Nephron (organoid): ENCODE data around the gene OR10R2.

ENCODE experiments used
- H3K27ac Mint-ChIP-seq, 3 experiments: 2 replicates each; pipeline ENCODE4 v1.8.0; 2020; ENCODE audit warnings: mixed read lengths in 3 of 3, mild to moderate bottlenecking in 2 of 3, moderate library complexity in 1 of 3
- H3K27me3 Mint-ChIP-seq: 2 replicates; pipeline ENCODE4 v1.8.0; 2021; ENCODE audit warnings: low read depth, mild to moderate bottlenecking, moderate library complexity, mixed read lengths
- H3K36me3 Mint-ChIP-seq: 2 replicates; pipeline ENCODE4 v1.8.0; 2020; ENCODE audit warnings: low read depth, mixed read lengths
- H3K4me1 Mint-ChIP-seq: 2 replicates; pipeline ENCODE4 v1.8.0; 2020; ENCODE audit warnings: mixed read lengths
- H3K4me3 Mint-ChIP-seq, 3 experiments: 2 replicates each; pipeline ENCODE4 v1.8.0; 2020; ENCODE audit warnings: mild to moderate bottlenecking in 3 of 3, mixed read lengths in 3 of 3, moderate library complexity in 2 of 3
- H3K9me3 Mint-ChIP-seq: 2 replicates; pipeline ENCODE4 v1.8.0; 2020; ENCODE audit warnings: mixed read lengths
- TF ChIP-seq, protein P1 (sequence below), 3 experiments: fragments of 200-600 bp; sonication (generic); IDR thresholded peaks; one replicate each; pipeline ENCODE4 v1.5.0; 2021; ENCODE audit warnings: antibody characterized with exemption in 3 of 3; ENCODE audit not compliant: unreplicated experiment in 3 of 3

Gene OR10R2

DNA sequence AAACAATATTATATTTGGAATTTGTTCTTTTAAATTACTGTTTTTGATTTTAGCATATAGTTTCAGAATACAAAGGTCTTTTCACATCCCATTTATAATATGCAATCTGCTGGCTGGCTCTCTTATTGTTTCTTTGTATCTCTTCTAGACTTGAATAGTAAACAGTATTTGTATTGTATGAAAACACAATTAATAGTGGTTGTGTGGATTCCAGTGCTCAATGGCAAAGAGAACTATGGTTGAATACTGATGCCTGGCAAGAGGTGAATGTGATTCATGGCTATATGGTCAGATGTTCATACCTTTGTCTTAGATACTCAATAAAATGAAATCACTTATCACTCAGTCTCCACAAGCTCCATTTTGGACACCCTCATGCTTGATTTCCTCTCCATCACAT, 44.9 kb downstream of the OR10R2 start:
- Mint-ChIP-seq H3K36me3 (no peaks in the 10 kb centered on the region), H3K9me3 (no peaks in the 10 kb centered on the region), H3K27ac (no peak overlapping the region), H3K4me3 (no peak overlapping the region), H3K27me3 (no peaks in the 10 kb centered on the region), H3K4me1 (peaks cover 8% of the 10 kb centered on the region)
- TF ChIP-seq, protein P1, sequence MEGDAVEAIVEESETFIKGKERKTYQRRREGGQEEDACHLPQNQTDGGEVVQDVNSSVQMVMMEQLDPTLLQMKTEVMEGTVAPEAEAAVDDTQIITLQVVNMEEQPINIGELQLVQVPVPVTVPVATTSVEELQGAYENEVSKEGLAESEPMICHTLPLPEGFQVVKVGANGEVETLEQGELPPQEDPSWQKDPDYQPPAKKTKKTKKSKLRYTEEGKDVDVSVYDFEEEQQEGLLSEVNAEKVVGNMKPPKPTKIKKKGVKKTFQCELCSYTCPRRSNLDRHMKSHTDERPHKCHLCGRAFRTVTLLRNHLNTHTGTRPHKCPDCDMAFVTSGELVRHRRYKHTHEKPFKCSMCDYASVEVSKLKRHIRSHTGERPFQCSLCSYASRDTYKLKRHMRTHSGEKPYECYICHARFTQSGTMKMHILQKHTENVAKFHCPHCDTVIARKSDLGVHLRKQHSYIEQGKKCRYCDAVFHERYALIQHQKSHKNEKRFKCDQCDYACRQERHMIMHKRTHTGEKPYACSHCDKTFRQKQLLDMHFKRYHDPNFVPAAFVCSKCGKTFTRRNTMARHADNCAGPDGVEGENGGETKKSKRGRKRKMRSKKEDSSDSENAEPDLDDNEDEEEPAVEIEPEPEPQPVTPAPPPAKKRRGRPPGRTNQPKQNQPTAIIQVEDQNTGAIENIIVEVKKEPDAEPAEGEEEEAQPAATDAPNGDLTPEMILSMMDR (IDR thresholded peaks at IDR 0.05; ENCODE audit: unreplicated experiment in 3 of 3): no peak

DNA sequence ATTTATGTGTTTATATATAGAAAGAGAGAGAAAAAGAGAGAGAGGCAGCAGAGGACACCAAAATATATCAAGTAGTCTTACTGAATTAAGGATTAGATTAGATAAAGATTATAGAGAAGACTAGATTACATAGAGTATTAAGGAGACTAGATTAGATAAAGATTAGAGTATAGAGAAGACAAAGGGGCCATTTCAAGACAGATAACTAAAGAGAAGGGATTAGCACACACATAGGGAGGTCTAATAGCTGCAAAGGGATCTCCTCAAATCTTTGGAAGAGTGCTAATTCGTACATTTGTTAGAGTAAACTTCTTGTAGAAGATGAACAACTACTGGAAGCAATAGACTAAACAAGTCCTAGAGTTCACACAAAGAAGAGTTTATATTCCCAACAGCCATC, 48.0 kb downstream of the OR10R2 start:
- TF ChIP-seq, protein P1 (IDR thresholded peaks at IDR 0.05; ENCODE audit: unreplicated experiment in 3 of 3): no peak
- Mint-ChIP-seq H3K9me3 (peaks cover 10% of the 10 kb centered on the region), H3K4me1 (peaks cover 8% of the 10 kb centered on the region), H3K4me3 (no peak overlapping the region), H3K27me3 (no peaks in the 10 kb centered on the region), H3K27ac (peak overlapping the region in 1 of 3 experiments; percentile 27), H3K36me3 (no peaks in the 10 kb centered on the region)

DNA sequence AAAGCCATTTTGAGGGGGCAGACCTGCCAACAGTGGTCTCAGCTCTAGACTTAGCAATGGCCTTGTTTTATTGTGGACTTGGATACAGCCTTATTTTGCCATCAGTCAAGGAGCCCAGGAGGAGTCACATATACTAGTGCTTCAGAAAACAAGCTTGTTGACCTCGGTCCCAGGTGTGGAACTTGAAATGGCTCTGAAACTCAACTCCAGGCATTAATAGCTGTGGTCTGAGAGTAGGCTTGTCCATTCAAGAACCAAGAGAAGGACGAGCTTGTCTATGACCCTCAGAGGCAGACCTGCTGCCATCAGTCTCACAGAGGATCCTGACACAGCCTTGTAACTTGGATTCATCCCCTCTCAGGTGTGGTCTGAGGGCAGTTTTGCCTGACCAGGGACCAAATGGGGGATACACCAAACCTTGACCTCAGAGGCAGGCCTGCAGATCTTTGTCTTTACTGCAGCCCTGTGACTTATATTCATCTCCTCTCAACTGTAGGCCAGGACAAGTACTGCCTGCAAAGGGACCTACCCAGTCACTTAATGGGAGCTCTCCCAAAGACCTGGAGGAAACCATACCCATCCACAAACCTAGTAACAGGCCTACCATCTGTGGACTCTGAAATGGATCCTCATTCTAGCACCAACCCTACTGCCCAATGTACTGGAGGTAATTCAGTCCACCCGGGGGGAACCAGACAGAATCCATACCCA, 49.1 kb downstream of the OR10R2 start:
- no peaks in the 10 kb centered on the region for H3K36me3 Mint-ChIP-seq
- H3K27me3 Mint-ChIP-seq: no peaks in the 10 kb centered on the region
- peaks cover 12% of the 10 kb centered on the region for H3K9me3 Mint-ChIP-seq
- H3K4me3 Mint-ChIP-seq: no peak overlapping the region
- TF ChIP-seq, protein P1 (IDR thresholded peaks at IDR 0.05; ENCODE audit: unreplicated experiment in 3 of 3): no peak
- no peak overlapping the region for H3K27ac Mint-ChIP-seq
- H3K4me1 Mint-ChIP-seq: peaks cover 8% of the 10 kb centered on the region

DNA sequence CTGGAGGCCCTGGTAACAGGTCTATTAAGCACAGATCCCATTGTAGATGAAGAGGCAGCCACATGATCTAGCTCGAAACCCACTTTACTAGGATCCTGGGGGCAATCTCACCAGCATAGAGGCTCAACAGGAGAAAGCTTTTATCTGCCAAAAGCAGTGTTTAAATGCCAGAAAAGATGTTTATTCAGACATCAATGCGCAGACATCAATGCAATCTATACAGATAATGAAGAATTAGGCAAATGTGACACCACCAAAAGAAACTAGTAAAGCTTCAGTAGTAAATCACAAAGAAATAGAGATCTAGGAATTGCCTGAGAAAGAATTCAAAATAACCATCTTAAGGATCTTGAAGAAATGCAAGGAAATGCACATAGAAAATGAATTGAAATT, 49.6 kb downstream of the OR10R2 start:
- Mint-ChIP-seq H3K36me3 (no peaks in the 10 kb centered on the region), H3K27me3 (no peaks in the 10 kb centered on the region)

DNA sequence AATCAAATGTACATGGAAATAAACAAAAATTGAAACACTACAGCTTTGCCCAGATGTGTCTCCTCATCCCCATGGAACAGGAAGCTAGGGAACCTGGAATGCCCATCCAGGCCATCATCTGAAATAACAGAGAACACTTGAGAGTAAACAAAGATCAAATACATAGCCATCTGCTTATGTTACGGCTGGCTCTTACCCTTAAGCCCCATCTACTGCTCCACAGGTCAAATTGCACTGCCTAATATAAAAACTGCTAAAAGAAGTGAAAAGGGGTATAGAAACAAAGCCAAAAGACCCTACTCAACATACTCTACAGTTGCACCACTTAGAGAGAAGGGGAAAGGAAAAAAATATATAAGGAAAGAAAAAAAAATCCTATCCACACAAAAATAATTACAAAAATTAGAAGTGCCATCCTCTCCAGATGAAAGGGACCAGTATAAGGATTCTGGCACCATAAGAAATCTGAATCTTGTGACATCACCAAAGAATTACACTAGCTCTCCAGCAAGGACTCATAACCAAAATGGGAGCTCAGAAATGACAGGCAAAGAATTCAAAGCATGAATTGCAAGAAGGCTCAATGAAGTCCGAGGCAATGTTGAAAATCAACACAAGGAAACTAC, 55.3 kb downstream of the OR10R2 start:
- Mint-ChIP-seq H3K27me3 (no peaks in the 10 kb centered on the region), H3K27ac (no peak overlapping the region)

More for the DNA sequence above, 49.6 kb downstream of the OR10R2 start:
- Mint-ChIP-seq H3K4me1 (peaks cover 8% of the 10 kb centered on the region), H3K4me3 (no peak overlapping the region), H3K27ac (no peak overlapping the region), H3K9me3 (peaks cover 18% of the 10 kb centered on the region)
- TF ChIP-seq, protein P1 (IDR thresholded peaks at IDR 0.05; ENCODE audit: unreplicated experiment in 3 of 3): no peak

More for the DNA sequence above, 55.3 kb downstream of the OR10R2 start:
- TF ChIP-seq, protein P1 (IDR thresholded peaks at IDR 0.05; ENCODE audit: unreplicated experiment in 3 of 3): no peak
- H3K9me3 Mint-ChIP-seq: peaks cover 41% of the 10 kb centered on the region
- no peaks in the 10 kb centered on the region for H3K36me3 Mint-ChIP-seq
- no peak overlapping the region for H3K4me3 Mint-ChIP-seq
- no peaks in the 10 kb centered on the region for H3K4me1 Mint-ChIP-seq
